Retina (tissue), 1 donor: ENCODE measurements around the gene KCNQ5.

Experiments
- DNase-seq: peaks from one replicate; pipeline ENCODE4 v3.0.0-alpha.2; 2016

Gene KCNQ5

DNA sequence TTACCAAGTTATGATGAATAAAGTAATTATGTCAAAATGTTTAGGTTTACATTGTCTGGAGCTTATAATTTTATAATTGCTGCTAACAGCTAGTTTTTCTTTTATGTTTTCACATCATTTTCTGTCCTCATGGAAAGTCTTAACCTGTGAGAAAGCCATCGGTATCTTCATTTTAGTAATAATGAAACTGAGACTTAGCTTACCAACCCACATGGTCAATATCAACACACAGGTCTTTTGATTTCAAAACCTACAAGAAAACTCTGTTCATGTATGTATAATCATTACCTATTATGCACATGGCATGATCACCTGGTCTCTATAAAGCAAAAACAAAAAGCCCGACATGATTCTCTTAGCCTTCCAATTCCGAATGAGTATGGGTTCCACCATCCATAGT lies 61.9 kb downstream of the KCNQ5 start:
- DNase-seq: no peak

DNA sequence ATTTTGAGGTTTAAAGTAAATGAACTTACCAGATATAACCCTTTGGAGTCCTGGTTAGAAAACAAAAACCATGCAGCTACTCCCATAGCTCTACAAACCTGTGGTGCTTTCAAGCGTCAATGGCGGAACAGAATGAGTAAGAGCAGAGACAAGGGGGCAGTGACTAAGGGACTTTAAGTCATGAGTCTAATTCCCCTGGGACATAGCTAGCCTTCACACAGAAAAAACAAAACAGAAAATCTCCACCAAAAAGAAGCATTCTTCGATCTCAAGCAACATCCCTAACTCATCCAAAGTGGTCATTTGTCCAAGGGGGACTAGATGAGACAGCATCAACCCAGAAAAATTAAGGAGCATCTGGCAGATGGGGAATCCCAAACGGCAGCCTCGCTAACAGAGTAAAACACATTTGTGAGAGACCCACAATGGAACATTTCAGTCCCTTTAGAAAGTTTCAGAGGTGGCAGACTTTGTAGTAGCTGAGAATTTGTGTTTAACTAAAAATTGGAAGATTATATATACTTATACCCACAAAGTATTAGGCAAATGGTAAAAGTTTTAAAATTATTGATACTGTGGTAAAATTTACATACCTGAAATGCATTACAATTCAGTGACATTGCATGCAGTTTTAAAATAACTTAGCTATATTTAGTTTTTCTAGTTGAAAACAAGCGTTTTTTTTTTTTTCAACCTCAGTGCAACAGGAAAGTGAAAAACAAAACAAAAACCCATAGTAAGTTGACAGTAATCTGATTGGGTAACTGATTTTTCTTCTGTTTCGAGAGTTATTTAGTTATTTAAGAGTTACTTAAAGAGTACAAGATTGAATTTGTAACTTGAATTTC lies 67.5 kb downstream of the KCNQ5 start:
- DNase-seq: no peak

DNA sequence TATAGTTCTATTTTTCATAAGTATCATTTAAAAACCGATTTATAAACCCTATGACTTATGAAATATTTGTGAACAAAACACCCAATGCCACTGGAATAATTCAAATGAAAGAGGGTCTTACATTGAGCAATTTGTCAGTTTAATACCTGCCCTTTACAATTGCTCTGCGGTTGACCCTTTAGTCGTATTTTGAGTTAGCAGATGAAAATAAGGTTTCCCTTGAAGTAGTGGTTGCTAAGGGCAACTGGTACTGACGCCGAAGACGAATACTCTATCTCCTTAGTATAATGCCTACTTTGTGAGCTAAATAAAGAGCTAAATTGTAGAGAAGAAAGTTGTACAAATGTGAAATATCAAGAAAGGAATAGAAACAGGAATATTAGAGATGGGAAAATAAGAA lies 69.4 kb downstream of the KCNQ5 start:
- DNase-seq: no peak

DNA sequence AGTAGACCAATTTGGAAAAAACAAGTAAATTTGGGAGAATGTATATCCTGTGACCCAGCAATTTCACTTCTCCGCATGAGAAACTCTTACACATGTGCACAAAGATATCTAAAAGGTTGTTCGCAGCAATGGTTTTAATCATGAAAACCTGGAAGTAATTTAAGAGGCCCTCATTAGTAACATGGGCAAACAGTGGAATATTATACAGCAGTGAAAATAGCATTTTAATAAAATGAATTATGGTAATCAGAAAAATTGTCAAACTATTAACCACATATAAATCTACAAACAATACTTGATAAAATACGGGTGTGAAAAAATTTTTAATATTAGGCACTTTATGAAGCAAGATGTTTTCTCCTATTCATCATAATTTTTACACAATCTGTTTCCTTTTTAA lies 74.2 kb downstream of the KCNQ5 start:
- DNase-seq: no peak

DNA sequence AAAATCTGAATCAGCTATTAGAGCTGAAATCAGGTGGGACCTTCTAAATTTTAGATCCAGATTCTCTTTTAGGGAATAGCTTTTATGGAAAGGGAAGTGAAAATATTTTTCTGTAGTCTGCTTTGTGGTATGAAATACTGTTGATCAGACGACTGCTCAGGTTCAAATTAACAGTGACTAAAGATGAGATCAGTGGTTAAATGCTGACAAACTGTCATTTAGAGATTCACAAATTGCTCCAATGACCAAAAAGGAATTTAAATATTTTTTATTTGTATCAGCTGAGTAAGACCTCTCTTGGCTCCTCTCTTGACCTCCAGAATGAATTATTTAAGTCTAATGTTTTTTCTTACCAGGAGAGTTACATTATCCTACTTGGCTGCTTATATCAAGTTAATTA lies 77.3 kb downstream of the KCNQ5 start:
- no peak for DNase-seq

DNA sequence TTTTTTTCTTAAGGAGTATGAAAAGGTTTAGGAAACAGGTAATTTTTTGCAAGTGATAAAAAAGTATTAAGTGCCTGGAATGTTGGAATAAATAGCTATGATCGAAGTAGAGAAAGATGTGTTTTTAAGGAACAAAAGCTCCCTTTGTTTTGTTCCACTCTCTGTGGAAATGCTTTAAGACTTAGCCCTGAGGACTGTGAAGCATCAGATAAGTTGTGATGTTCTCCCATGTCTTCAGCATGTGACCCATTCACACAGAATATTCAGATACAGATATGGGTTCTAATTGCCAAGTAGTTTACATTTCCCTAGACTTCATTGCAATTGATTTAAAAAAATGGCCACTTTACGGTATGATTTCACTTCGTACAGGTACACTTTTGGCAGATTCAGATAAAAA lies 80.6 kb downstream of the KCNQ5 start:
- DNase-seq: no peak

DNA sequence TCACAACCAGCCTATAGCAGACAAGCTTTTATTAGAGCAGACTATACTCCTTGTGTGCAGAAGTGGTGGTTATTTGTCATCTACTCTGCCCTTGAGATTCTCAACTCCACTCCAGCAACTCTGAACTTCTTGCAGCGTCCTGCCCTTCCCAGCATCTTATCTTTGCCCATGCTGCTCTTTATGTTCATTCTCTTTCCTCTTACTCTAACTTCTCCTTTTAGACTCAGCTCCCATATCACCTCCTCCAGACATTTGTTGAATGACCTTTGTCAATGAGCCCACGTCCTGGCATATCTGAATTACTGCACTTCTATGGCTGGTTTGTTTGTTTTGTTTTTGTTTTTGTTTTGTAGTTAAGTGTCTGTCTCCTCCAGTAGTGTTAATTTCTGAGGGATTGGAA lies 81.2 kb downstream of the KCNQ5 start:
- no peak for DNase-seq

DNA sequence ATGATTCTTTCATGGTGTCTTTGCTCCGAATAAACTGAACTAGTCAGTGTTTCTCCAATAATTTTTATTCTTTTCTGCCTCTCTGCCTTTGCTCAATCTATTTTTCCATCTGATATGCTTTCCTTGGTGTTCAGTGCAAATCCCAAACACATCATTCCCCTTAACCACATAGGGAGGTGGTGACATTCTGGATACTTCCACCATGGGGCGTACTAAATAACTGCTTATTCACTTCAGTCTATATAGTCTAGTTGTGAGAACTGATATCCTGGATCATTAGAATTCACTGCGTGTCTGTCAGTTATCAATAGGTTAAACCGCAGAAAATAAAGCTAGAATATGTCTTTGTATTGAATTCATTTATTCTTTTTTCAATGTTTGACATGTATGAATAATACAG lies 83.1 kb downstream of the KCNQ5 start:
- no peak for DNase-seq

DNA sequence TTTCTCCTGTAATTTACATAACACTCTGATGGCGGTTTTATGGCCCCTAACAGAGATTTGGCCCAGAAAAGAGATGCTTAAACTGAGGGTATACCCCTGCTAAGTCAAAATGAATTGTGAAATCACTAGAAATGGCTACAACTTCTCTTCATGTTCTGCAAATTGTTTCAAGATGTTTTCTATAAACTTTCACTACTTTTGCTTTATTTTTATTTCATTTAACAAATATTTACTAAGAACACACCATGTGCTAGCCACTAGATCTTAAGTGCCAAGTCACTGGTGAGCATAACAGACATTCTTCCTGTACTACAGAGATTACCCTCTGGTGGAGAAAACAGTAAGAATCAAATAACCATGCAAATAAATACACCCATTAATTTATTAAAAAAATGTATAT lies 87.6 kb downstream of the KCNQ5 start:
- DNase-seq: no peak

DNA sequence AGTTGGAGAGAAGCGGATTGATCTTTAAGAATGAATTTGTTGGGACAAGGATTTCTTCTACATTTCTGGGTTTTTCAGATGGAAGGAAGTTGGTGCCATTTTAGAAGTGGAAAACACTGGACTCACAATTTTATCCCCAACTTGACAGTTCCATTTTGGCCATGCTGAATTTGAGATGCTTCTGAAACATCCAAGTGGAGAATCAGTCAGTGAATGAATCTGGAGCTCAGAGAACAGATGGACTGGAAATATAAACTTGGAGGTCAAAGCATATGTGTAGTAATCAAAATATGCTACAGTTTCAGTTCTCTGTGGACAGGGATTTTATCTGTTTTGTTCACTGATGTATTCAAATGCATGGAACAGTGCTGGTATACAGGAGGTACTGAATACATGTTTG lies 89.9 kb downstream of the KCNQ5 start:
- DNase-seq: no peak

DNA sequence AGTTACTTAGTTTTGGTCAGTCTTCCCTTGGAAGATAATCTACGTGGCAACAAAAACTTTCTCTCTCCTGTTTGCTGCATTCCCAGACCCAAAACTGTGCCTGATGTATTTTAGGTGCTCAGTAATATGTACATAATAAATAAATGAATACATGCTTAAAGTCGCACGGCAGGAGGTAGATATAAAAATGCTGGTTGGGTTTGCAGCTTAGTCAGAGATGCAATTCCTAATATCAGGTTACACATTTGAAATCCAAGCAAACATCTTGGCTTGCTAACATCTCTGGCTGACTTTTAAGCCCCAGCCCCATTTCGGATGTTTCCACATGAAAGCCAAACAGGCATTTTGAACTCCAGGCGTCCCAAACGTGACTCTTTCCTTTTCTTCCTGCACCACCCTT lies 91.0 kb downstream of the KCNQ5 start:
- no peak for DNase-seq

DNA sequence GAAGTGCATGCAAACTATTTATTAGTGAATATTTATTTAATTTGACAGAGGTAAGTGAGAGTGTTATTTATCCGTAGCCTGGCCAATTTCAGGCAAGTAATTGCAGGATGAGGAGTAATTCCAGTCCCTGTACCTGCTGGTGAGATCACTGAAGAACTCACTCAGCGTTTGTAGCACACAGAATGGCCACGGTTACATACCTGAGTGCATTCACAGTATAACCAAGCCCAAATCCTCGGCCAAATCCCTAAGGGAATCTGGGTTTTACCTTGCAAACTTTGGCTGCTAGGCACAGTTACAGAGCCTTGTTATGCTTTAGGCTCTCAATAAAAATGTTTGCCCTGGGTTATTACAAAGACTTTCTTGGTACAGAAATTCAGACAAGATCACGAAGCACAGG lies 93.3 kb downstream of the KCNQ5 start:
- no peak for DNase-seq

DNA sequence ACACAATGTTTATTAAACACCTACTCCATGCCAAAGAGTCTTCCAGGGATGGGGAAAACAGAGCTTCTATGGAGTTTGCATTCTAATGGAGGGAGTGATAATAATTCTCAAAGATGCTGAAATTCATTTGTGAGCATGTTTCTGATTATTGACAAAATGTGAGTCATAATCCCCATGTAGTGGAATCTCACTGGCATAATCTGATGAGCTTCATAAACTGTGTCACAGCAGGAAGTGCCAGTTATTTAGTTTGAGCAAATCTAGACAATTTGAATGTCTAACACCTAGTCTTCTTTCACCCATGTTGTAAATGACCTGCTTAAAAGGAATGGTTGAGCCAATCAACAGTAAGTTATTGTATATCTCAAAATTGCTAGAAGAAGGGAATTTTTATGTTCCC lies 95.1 kb downstream of the KCNQ5 start:
- no peak for DNase-seq

DNA sequence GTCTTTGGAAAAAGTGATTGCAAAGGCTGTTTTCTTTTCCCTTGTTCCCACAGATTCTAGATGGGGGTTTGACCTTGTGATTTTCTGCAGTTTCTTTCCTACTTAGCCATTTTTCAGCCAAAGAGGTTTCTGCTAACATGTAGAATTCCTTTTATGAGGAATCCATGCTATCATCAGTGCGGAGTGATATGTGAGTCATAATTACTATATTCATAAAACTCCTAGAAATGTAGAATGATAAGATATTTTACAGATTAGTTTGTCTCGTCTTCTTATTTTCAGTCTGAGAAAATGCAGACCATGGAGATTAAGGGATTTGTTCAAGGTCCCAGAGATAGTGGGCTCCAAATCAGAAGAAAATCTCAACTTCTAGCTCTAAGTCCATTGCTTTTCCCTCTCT lies 98.6 kb downstream of the KCNQ5 start:
- no peak for DNase-seq

DNA sequence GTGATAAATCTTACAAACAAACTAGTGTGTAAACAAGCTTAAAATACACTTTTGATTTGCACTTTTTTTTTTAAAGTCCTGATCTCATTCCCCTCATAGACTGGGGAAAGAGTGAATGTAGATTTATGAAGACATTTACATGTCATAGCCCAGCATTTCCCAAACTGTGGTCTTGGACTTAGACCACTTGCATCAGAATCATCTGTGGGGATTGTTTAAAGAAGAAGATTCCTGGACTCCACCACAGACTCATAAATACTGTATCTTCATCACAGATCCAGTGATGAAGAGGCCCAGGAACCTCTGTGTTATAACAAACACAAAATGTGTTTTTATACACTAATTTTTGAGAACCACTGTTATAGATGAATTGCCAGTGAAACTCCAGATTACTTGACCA lies 99.5 kb downstream of the KCNQ5 start:
- no peak for DNase-seq

DNA sequence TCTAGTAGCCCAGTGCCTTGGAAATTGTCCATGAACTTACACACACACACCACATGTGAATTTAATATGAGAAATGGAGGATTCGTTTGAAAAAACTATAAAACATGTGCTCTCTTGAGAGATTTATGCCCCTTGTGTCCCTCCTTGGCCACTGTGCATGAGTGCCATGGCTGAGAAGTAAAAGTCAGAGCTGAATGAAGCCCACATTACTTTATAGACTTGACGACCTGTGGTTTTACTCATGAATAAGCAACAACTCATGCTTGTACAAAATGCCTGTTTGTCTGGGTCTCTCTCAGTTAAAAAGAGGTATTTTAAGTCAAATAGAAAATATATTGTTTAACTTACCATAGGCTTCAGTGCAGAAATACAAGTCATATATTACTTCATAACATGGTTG lies 102.7 kb downstream of the KCNQ5 start:
- no peak for DNase-seq

DNA sequence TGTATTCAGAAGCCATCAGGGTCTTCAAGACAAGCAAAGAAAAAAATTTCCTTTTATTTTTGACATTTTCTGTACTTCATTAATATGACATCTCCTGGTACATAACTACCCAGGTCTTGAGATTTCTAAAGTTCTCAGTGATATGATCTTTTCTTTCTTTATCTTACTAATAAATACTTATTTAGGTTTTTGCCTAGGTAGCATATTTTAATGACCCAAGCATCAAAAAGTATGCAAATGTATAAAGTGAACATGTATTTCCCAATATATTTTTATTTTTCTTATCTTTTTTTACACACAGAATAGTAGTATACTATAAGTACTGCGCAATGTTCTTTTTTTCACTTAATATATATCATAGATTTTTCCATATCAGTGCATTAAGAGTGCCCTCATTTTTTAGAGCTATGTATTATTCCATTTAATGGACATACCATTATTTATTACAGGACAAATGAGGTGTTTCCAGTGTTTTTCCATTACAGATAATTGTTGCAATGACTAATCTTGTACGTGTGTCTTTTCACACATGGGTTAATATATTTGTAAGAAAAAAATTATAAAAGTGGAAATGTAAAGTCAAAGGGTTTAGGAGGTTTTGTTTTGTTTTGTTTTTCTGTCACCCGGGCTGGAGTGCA lies 107.0 kb downstream of the KCNQ5 start:
- no peak for DNase-seq

DNA sequence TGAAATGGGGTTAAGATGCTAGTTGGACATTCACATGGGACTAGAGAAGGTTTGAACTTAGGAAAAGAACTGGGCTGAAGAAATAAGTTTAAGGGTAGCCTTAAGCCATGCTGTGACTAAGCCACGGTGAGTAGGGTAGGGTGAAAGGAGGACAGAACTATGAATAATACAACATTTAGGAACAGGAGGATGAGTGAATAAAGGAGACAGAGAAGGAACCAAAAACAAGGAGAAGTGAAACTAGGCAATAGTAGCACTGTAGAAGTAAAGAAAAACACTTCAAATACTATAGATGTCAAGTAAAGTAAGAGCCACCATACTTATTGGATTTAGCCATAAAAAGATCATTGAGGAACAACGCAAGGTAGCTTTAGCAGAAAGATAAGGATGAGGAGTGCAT lies 111.2 kb downstream of the KCNQ5 start:
- DNase-seq: no peak

DNA sequence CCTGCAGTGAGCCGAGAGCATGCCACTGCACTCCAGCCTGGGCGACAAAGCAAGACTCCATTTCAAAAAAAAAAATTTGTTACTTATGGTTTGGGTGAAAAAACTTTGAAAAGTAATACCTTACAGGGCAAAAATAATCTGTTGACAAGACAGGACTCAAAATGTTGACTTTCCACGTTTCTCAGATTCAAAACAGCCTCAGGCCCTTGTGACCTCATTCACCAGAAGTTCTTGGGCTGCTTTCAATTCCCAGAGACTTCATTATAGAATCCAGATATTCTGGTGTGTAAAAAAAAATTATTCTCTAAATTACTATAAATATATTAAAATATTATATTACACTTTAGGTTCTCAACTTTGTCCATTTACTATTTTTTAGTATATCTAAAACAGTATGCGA lies 116.2 kb downstream of the KCNQ5 start:
- no peak for DNase-seq

DNA sequence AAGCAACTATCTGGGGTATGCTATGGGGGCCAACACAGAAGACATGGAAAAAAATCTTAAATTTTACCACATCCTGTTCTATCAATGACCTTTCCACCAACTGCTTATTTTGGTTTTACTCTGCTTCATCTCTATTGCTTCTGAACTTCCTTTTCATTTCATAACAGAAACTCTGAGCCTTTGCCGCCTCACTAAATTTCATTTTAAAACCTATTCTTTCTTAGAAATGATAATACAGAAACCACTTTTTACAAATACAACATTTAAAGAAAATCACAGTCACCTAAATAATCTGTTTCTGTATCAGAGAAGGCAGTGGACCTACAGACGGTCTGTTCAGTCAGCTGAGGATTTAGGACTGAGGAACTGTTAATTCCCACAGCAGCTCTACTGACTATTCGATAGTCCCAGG lies 117.5 kb downstream of the KCNQ5 start:
- DNase-seq: no peak

DNA sequence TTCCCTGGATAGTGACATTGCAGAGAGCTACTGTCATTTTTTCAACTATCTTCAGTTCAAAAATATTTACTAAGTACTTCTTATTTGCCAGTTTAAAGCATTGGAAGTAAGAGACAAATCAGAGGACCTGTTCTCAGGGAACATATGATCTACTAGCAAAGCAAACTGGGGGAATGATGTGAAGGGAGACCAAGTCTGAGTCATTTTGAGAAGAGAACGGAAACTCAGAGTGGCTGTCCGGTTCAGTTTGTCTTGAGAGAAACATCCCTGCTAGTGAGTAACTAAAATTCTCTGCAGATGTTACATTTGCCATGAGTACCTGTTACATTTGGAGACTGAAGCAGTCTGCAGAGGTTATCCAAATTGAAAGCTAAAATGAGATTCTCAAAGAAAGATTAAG lies 118.3 kb downstream of the KCNQ5 start:
- DNase-seq: no peak

DNA sequence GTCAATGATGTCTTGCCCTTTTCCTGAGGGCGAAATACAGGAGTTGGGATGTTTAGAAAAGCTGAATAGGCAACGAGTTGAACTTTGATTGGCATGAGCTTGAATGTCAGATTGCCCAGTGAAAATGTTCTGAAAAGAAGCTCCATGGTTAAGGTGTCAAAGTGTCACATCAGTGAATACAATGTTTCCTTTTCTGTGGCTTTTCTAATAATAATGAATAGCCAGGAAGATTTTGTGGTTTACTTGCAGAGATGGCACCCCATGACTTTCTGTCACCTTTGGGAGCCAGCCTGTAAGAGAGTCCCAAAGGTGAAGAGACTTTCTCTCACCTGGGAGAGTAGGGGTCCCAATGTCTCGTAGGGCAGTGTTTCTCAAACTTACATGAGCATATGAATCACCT lies 119.2 kb downstream of the KCNQ5 start:
- no peak for DNase-seq

DNA sequence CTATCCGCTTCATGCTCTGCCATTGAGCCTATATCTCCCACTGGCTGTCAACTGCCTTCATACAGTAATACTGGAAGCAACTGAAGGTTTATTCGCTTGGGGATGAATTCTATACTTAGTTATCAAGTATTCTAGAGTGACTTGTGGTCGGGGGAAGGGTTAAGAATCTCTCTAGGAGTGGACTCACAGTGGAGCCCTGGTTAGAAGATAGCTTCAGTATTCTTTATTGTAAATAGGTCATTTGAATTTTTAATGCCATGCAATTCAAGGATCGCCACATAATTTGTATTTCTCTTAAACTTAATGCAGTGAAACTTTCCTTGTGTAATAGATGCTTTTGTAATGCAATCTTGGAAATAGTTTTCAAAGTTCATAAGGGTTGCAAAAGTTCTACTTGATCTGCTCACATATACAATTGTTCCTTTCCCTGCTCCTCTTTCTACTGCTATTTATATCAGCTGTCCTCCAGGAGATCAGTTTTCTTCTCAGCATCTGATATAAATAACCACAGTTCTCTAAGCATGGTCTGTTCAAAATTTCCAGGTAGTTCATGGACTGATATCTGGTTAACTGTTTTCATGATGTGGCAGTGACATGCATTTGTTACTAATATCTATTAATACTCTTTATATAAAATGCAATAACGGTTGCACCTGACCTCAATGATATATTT lies 120.3 kb downstream of the KCNQ5 start:
- DNase-seq: no peak

DNA sequence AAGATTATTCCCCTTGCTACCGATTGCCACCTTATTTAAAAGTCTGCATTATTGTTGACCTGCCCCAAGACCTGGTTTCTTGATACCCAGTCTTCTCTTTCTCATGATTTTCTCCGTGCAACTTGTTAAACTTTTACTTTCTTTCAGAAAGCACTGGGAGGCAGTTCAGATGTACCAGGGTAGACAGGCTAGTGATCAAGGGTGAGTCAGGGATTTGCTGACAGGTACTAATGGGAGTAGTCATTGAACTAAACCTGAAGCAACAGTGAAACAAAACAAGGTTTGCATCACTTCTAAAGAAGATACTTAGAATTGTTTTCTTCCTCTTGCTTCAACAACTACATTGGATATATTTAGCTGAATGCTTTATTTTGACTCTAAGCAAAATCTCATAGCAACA lies 124.4 kb downstream of the KCNQ5 start:
- no peak for DNase-seq
